ENCODE data around the gene CHPT1. TPM values are rescaled to one million over a fixed set of nuclear protein-coding genes. Genes with fewer than 3 reads are reported as not detected.

Gene CHPT1
- total RNA-seq, 4 donors from 2014 or later = 87.7 to 119 (median 98.6) TPM

DNA sequence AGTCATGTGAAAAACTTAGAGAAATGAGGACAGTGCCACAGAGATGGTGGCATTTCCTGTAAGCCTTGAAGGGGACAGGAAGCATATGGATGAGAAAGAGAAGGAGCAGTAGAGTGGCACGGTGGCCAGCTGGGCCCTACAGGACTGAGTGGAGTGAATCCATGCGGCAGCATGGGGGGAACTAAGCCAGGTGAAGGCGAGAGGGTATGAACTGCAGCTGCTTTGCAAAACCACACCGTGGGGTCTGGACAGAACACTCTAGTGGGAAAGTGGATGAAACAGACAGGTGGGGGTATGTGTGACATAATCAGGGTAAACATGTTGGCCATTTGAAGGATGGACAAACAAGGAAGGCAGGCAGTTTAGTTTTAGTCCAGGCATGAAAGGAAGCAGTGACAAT is 52.2 kb downstream of the CHPT1 start:
- TF ChIP-seq, protein P1, sequence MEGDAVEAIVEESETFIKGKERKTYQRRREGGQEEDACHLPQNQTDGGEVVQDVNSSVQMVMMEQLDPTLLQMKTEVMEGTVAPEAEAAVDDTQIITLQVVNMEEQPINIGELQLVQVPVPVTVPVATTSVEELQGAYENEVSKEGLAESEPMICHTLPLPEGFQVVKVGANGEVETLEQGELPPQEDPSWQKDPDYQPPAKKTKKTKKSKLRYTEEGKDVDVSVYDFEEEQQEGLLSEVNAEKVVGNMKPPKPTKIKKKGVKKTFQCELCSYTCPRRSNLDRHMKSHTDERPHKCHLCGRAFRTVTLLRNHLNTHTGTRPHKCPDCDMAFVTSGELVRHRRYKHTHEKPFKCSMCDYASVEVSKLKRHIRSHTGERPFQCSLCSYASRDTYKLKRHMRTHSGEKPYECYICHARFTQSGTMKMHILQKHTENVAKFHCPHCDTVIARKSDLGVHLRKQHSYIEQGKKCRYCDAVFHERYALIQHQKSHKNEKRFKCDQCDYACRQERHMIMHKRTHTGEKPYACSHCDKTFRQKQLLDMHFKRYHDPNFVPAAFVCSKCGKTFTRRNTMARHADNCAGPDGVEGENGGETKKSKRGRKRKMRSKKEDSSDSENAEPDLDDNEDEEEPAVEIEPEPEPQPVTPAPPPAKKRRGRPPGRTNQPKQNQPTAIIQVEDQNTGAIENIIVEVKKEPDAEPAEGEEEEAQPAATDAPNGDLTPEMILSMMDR (IDR thresholded peaks at IDR 0.05; ENCODE audit: low read depth) = no peak

DNA sequence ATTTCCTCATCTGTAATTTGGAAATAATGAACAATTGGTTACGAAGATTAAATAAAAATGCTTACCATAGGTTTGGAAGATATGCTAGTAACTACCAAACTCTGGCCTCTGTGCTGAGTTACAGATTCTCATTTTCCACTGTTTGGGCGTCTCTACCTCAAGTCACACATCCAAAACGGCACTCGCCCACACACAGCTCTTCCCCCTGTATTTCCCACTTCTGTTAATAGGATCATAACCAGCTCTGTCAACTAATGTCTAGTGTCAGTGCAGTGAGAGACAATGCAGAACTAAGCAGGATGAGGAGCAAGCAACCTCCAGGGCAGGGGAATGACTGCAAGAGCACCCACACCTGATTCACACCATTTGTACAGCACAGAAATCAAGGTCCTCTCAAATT is 52.7 kb downstream of the CHPT1 start:
- TF ChIP-seq, protein P1 (IDR thresholded peaks at IDR 0.05; ENCODE audit: low read depth) = no peak

DNA sequence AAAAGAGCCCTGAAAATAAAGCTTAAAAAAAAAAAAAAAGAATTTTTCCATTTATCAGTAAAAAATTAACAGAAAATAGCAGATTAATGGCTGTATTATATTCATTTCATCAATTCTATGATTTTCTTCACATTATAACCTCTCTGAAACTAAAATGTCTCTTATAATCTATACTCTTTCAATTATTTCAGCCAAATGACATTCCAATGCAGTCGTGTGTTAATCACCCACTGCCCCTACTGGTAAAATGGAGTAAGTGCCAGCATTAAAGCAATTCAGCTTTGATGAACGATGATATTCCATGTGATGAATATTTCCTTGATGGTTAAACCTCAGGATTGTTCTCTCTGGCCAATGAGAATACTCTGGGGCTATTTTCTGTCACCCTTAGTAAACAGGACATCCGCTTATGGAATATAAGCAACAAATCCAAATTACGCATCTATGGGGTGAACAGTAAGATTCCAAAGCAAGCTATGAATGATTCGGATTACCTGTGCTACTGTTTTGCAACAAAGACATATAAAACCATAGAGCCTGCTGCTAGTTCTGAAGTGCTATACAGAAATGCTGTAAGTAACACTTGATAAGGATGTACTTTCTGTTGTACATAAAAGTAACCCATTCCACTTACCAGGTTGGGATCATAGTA is 62.1 kb downstream of the CHPT1 start:
- TF ChIP-seq, protein P1 (IDR thresholded peaks at IDR 0.05; ENCODE audit: low read depth) = no peak

DNA sequence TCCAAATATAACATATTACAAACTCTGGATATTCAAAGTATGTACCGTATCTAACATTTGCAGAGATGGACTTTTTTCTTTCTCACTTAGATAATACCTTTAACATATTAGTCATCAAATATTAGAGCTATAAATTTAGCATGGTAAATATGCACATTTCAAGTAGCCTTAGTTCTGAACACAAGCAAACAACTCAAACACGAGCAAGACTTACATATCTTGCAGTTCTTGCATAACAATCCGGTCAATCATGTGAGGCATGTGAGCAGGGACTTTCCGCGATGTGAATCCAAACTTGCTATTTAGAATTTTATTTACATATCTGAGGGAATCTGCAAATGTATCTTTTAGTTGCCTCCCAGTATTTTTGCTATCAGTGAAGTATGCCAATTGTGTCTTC is 63.9 kb downstream of the CHPT1 start:
- TF ChIP-seq, protein P1 (IDR thresholded peaks at IDR 0.05; ENCODE audit: low read depth) = no peak

GRCh38 chr12:101761781-101762180 is 64.3 kb downstream of the CHPT1 start:
- TF ChIP-seq, protein P1 (IDR thresholded peaks at IDR 0.05; ENCODE audit: low read depth) = no peak

DNA sequence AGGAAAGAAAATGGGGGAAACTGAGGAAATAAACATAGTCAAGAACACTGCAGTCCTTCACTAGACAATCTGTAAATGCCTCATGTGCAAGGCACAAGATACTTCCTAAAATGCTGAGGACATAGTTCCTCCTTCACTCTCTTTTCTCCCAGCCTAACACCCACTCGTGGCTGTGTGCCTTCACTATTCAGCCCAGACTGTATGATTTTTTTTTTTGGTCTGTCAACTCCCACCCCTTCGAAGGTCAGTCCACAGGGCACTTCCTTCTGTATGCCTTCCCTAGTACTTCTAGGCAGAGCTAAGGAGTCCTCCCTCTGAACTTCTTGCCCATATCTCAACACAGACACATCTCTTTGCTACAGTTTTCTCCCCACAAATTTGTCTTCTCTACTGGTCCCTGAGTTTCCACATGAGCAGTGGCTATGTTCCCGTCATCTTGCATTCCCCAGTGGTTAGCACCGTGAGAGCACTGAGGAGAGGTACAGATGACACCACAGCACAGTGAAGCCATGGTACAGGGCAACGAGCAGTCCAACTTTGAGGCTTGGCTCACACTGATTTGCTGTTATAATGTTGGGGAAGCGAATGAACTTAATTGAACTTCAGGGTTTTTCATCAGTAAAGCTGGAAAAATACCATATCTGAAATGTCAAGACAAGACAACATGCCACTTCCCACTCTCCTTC is 65.9 kb downstream of the CHPT1 start:
- TF ChIP-seq, protein P1 (IDR thresholded peaks at IDR 0.05; ENCODE audit: low read depth) = no peak

DNA sequence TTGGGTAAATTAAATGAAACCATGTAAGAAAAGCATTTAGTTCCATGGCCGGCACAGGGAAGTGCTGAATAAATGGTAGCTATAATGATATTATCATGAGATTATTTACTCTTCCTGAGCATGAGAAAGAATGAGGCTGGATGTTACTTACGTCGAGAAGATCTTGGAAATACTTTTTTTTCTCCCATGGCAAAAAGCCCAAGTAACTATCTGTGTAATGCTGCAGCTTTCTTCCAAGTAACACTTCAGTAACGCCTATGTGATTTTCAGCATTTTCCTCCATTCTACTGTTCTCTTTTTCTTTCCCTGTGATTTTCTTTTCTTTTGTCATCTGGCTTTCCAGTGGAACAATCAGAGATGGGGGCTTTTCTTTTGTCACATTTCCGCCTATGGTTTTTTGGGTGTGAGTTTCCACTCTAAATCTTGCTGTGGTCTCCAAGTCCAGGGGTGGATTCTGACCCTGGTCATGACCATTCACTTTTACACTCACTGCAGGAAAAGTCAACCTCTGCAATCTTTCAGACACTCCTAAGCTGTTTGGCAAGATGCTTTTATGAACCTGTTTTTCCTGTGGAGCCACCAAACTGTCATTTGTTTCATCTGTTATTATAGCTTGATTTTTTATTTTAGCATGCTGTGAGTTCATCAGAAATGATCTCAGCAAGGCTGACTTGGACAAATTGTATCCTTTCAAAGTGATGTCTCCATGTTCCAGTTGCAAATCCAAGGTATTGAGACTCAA is 66.8 kb downstream of the CHPT1 start:
- TF ChIP-seq, protein P1 (IDR thresholded peaks at IDR 0.05; ENCODE audit: low read depth) = no peak

Data from subcutaneous adipose tissue (tissue), 4 donors.